Measurements from ENCODE around the gene GFRA1.

The GFRA1 gene

GRCh38 chr10:116029826-116030225, 243.2 kb downstream of the GFRA1 start:
- DNase-seq (ENCODE audit: low spot score) = no peak

- DNase-seq (ENCODE audit: low spot score) = no peak
These were observed 245.7 kb downstream of the GFRA1 start for GRCh38 chr10:116027355-116027754.

- no peak for DNase-seq (ENCODE audit: low spot score)
These were observed 246.3 kb downstream of the GFRA1 start for GRCh38 chr10:116026725-116027124.

GRCh38 chr10:116026315-116026714, 246.7 kb downstream of the GFRA1 start:
- no peak for DNase-seq (ENCODE audit: low spot score)

GRCh38 chr10:116024271-116024878, 248.6 kb downstream of the GFRA1 start:
- DNase-seq (ENCODE audit: low spot score) = no peak

GRCh38 chr10:116017405-116017804, 255.6 kb downstream of the GFRA1 start:
- no peak for DNase-seq (ENCODE audit: low spot score)

GRCh38 chr10:116015583-116016333, 257.2 kb downstream of the GFRA1 start:
- no peak for DNase-seq (ENCODE audit: low spot score)

GRCh38 chr10:116014871-116015582, 258.0 kb downstream of the GFRA1 start:
- no peak for DNase-seq (ENCODE audit: low spot score)

- no peak for DNase-seq (ENCODE audit: low spot score)
These were observed 258.7 kb downstream of the GFRA1 start for GRCh38 chr10:116014326-116014725.

- DNase-seq (ENCODE audit: low spot score) = no peak
These were observed 261.1 kb downstream of the GFRA1 start for GRCh38 chr10:116011929-116012328.

GRCh38 chr10:116007256-116007891, 265.6 kb downstream of the GFRA1 start:
- no peak for DNase-seq (ENCODE audit: low spot score)
